ENCODE results near the gene SCIMP.
"Not testable (repeated sequence)": the region's sequence is repeated elsewhere in the genome, so short reads cannot be mapped to it uniquely, and the experiment has no call there.

SCIMP gene

DNA sequence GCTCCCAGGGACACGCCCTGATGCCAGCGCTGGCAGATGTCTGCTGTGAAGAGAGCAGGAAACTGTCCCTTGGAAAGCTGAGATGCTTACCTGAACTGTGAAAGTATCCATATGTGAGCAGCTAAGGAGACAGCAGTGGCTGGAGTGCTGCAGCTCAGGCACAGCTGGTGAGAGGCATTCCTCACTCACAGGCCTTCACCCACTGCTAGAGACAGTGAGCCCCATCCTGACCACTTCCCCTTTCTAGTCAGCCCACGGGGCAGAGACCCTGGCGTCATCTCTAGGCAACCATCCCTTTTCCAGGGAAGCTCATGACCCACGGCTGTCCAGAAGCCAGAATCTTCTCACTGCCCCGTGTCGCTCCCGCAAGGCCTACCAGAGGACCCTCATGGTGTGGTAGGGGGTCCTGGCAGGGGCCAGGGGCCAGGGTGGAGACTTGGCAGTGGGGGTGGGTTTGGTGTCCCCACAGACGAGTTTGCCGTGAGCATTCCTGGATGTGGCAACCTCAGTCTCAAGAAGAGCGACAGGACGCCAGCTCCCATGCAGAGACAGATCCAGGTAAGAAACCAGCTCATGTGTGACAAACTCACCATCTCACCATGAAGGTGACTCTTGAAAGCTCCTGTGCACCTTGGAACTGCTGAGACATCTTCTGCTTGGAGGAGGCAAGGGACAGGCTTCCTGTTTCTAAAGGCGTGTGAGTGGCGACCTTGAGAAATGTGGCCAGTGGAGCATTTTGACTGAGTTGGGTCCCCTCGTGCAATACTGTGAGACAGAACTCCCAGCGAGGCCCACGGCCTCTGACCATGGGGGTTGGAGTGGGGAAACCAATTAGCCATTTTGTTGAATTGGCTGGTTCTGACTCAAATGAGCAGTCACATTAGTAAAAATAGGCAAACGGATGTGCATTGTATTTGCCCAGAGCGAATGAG lies at the start of gene SCIMP:
TSS of gene SCIMP (minus strand) at position 216 of the 932 bp plus-strand sequence. CDS start at position 111, 105 bp downstream.
- DNase-seq, result peak in 20 of 56 donors; percentile 5 to 48 (median 21)

DNA sequence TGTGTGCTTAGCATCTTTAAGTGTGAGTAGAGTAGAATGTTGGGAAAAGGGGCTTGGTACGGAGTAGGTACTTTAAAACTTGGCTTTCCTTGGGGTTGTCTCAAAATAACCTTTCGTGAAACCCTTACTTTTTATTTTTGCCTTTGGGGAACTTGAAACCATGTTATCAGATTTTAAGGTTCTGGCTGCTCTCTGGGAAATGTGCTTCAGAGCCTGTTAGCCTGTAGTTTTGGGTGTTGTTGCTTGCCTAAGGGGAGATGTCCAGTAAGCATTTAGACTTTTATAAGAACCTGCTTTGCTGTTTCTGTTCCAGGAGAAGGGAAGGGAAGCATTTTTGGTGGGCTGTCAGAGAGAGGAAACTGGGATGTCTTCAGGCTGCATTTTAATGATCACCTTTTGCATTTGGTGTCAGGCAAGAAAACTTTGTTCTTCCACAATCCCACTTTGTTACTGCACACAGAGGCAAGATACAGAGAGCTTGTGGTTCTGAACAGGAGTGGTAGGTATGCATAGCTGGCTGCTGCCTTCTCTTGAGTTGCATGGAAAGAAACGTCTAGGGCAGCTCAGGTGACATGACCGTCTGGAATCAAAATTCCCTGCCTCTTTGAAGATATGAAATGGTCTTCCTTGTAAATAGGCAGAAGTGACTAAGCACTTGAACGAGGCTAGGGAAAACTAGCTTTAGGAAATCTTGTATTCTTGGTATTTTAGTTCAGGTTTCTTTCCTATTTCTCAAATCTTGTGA lies 49.1 kb upstream of the SCIMP start:
- DNase-seq, result no peak

DNA sequence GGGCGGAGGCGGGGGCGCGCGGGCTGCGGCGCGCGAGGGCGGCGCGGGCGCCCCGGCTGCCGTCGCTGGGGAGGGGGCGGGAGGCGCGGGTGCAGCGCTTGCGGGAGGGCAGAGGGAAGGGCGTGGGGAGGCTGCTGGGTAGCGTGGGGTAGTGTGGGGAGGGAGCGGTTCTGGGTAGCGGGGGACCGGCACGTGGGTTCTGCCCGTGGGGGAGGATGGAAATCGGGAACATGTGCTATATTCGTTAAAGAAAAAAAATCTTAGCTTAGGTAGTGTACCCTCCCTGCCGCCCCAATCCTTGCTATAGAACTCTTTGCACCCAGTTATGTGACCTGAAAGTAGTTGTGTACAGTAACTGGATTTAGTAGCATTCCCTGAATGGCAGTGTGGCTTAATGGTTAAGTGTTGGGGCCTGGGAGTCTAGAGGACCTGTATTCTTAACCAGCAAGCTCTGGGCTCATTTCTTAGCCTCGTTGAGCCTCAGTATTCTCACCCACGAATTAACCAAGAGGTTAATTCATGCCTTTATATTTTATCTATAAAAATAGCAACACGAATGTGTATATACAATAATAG lies 48.1 kb upstream of the SCIMP start:
- peak in 30 of 56 donors; percentile 2 to 60 (median 22) for DNase-seq

DNA sequence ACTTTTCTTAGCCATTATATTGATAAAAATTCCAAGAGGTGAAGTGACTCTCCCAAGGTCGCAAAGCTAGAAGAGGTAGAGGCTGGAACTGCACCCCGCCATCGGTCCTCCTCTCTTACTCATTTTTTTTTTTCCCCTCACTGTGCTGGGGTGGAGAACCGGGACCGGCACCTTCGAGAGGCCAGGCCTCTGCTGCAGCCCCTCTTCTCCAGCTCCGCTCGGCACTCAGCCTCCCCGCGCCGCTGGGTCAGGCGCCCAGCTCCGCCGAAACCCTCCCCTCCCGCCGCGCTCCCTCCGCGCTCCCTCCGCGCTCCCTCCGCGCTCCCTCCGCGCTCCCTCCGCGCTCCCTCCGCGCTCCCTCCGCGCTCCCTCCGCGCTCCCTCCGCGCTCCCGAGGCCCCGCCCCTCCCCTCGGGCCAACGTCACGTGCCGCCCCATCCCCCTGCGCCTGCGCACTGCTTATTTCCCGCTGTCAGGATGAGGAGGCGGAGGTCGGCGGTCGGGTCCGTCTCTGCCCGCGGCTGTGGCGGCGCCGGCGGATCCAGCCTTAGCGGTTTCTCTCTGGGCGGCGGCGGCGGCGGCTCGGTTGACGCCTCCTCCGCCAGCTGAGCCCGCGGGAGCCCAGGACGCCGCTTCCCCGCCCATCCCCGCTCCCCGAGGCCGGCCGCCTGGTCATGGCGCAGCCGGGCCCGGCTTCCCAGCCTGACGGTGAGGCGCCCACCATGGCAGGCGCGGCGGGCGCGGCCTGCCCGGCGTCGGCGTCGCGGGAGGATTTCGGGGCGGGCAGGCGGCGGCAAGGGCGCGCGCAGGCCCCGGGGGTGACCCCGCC lies 47.4 kb upstream of the SCIMP start, which contains the start of gene RABEP1:
TSS of gene RABEP1 (plus strand) at position 471 of the 828 bp plus-strand sequence. CDS start at position 674, 203 bp downstream.
- peak in 55 of 56 donors; percentile 13 to 89 (median 78) for DNase-seq

DNA sequence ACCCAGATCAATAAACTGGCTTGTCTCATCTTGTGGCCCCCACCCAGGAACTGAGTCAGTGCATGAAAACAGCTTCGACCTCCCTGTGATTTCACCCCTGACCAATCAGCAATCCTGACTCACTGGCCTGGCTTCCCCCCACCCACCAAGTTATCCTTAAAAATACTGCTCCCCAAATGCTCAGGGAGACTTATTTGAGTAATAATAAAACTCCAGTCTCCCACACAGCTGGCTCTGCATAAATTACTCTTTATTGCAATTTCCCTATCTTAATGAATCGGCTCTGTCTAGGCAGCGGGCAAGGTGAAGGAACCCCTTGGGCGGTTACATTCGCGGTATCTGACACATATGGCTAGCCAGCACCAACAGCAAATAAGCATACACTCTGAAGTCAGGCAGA lies 37.7 kb upstream of the SCIMP start:
- no peak for DNase-seq

DNA sequence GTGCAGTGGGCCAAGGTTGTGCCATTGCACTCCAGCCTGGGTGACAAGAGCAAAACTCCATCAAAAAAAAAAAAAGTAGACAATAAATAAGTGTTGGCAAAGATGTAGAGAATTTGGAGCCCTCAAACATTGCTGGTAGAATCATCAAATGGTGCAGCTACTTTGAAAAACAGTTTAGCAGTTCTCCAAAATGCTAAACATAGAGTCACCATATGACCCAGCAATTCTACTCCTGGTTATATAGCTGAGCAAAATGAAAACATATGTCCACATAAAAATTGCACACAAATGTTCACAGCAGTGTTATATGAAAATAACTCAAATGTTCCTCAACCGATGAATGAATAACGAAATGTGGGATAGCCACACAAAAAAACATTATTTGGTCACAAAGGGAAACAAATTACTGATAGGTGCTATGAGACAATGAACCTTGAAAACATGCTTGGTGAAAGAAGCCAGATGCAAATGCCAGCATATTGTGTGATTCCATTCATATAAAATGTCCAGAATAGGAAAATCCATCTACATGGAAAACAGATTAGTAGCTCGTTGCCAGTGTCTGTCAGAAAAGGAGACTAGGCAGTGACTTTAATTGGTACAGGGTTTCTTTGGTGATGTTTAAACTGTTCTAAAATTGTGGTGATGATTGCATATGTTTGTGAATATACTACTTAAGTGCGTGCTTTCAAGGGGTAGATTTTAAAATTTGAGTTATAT lies 34.7 kb upstream of the SCIMP start:
- DNase-seq, result no peak

DNA sequence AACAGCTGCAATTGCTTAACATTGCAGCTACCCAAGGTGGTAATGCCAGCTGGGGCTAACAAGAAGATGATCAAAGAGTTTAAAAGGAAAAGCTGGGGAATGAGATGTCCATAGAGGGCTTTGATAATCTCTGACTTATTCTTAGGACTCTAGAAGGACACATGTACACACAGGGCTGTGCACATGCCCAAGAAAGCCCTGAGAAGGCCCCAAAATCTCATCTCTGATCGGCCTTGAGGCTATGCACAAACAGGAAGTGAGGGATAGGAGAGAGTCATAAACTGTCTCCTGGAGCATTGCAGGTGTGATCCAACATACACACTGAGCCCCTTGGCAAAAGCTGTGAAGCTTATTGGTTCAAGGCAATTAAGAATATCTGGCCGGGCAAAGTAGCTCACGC lies 30.2 kb upstream of the SCIMP start:
- DNase-seq, result no peak

DNA sequence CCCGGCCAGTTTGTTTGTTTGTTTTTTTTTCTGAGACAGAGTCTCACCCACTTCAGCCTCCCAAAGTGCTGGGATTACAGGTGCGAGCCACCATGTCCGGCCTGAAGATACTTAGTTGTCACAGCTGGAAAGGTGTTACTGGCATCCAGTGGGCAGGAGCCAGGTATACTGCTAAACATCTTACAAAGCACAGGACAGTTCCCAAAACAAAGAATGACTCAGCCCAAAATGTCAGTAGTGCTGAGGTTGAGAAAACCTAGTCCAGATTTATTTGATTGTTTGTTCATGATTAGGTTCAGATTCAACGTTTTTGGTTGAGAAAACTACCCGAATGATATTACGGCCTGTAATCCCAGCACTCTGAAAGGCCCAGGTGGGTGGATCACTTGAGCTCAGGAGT lies 28.8 kb upstream of the SCIMP start:
- DNase-seq, result no peak

DNA sequence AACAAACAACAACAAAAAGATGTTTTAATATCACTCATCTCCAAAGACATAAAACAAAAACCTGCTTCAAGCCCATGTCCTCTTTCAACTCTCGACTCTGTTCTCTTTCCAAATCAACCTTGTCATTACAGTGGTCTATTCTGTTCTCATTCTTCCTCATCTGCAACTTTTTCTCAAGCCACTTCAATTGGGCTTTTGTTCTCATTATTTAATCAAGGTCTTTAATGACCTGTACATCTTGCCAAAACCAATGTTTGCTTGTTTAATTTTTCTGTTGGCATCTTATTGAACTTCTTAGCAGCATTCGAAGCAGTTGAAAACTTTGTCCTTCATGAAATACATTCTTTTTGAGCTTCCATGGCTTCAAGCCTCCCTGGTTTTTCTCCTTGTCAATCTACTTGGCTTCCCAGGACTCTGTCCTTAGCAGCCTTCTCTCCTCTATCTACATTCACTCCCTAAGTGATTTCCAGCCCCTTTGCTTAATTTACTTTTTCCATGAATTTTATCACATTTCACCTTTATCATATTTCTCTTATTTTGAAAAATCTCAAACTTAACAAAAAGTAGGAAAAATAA lies 27.8 kb upstream of the SCIMP start:
- no peak for DNase-seq

DNA sequence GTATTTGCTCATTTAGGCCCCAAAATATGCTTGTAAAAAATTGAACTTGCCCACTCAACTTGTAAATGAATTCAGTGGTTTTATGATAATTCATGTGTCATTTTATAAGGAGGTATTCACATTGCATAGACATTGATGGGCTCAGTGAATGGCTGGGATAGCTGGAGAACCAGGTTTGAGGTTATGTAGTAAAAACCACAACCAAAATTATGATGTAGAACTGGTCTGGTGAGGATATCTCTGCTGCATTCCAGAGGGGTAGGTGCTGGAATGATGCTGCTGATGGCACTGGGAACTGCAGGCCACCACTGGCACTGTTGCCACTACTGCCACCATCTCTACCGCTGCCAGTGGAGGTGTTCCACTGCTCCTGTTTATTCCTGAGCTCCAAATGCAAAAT lies 25.9 kb upstream of the SCIMP start:
- no peak for DNase-seq

DNA sequence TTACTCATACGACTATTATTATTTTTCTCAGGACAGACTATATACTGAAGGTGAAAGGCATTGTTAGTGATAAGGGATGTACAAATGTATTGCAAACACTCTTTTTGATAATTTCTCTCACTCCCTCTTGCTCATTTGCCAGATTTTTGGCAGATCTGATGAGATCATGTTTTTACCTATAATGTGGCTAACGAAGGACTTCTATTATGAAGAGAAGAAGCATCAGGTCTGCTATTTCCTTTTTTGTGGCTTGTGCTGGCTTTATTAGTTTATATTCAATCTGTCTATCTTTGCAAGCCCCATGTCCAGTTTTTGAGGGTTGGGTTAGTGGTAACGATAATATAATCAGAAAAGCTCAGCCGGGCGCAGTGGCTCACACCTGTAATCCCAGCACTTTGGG lies 22.5 kb upstream of the SCIMP start:
- no peak for DNase-seq

DNA sequence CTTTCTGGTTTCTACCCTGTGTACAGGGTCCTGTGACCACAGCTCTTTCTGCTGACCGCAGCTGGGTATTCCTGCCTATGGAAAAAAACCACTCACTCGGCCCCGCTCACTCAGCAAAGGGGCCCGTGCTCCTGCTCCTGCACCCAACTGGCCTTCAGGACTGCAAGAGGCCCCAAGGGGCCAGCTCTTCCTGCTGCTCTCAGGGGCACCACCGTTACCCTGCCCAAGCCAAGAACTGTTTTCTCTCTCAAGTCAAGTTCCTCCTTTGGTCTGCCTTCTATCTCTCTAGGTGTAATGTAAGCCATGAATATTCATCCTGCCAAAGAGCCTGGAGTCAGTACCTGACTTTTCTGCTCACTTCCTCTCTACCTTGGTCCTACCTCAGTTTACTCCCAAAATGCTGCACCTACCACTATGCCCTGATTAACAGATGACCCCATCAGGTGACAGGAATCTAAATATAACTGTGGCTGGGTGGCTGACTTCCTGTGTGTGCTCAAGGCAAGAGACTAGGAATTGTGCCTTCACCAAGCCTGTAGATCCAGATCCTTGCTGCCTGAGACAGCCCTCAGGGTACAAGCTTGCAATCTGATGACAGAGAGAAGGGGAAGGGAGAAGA lies 20.4 kb upstream of the SCIMP start:
- DNase-seq, result peak in 5 of 56 donors; percentile 10 to 32 (median 11)

DNA sequence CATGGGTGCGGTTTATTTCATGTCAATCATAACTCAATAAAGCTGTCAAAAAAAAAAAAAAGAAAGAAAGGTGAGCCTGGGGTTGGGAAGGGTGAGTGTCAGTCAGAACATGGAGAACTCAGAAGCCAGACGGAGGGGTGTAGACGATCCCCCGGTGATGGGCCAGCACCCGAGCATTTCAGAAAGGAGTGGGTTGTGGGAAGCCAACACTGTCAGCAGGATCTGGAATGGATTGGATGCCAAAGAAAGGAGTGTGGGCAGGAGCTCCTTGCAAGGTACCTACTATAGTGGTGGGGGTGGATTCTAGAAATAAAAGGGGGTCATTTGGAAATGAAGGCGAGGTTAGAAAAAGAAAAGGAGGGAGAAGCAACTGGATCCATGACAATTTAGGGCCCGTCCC lies 19.8 kb upstream of the SCIMP start:
- DNase-seq, result peak in 4 of 56 donors; percentile 2 to 10 (median 4)

DNA sequence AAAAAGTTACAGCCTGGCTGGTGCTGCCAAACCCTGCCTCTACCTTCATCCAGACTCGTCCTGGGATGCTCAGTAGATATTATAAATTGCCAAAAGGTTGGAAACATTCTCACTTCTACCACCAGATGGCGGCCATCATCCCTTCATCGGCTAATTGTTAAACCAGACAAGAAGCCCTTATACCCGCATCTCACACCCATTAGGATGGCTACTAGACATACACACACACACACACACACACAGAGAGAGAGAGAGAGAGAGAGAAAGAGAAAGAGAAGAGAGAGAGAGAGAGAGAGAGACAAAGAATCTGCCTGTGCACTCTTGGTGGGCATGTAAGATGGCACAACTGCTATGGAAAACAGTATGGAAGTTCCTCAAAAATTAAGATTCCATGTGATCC lies 15.0 kb upstream of the SCIMP start:
- DNase-seq, result peak in 32 of 56 donors; percentile 3 to 81 (median 32)

DNA sequence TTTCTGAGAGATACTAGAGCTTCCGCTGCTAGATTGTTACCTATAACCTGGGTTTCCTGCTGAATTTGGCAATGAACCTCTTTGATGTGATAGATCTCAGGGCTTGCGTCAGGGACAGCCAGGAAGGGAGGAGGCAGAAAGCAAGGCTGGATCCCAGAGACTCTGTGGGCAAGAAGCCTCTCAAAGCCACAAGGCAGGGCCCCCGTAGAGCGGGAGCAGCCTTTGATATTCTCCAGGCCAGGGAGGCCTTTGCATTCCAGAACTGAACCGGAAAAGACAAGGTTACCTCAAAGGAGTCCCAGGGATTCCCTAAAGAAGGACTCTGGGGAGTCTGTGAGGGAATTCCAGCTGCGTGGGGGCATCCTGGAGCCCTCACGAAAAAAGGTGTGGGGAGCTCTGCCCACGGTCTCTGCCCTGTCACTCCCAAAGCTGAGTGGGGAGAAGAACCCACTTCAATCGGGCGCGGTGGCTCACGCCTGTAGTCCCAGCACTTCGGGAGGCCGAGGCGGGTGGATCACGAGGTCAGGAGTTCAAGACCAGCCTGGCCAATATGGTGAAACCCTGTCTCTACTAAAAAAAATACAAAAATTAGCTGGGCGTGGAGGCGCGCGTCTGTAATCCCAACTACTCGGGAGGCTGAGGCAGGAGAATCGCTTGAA lies 14.3 kb upstream of the SCIMP start:
- no peak for DNase-seq

DNA sequence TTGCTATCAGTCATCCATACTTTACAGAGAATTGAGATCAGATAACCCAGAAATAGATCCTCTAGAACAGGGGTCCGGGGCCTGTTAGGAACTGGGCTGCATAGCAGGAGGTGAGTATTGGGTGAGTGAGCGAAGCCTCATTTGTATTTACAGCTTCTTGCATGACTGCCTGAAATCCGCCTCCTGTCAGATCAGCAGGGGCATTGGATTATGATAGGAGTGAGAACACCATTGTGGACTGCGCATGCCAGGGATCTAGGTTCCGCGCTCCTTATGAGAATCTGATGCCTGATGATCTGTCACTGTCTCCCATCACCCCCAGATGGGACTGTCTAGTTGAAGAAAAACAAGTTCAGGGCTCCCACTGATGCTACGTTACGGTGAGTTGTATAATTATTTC lies 13.0 kb upstream of the SCIMP start:
- DNase-seq, result no peak

DNA sequence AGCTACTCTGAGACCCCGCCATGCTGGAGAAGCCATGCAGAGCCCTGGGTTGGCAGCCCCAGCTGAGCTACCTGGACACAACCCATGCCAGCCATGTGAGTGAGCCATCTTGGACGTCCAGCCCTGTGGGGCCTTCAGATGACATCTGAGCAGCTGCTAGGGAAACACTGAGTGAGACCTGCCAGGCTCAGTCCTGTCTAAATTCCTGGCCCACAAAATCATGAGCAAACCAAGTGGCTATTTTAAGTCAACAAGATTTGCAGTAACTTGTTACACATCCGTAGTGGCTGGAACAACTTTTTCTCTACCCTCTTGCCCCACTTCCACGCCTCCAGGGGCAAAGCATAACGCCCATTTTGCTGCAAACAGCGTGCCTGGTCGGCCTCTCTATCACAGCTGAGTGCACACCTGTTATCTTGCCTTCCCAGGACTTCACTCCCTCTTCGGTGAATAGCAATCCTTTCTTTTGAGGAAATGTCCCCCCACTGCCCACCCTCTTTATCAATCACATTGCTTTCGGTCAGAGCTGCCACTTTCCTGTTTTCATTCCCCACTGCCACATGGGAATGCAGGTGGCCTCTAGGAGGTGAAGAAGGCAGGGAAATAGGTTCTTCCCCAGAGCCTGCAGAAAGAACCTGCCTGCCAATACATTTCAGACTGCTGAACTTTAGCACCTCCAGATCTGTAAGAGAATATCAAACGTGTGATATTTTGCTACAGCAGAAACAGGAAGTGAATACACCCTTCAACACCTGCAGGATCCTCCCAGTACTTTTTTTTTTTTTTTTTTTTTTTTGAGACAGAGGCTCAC lies 7.4 kb upstream of the SCIMP start:
- no peak for DNase-seq

DNA sequence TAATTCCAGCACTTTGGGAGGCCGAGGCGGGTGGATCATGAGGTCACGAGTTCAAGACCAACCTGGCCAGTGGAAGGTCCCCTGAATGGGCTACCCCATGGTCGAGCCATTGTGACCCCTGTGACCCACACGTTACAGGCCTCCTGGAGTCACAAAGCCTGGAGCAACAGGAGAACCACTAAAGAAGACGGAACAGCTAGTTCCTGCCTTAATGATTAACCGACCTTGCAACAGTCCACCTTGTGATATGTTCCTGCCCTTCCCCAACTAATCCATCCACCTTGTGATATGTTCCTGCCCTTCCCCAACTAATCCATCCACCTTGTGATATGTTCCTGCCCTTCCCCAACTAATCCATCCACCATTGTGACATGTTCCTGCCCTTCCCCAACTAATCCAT lies 5.1 kb upstream of the SCIMP start:
- not testable (repeated sequence) for DNase-seq

Data from amygdala (tissue), 56 donors.